ENCODE data around the gene HOXC12.

HOXC12 gene

DNA sequence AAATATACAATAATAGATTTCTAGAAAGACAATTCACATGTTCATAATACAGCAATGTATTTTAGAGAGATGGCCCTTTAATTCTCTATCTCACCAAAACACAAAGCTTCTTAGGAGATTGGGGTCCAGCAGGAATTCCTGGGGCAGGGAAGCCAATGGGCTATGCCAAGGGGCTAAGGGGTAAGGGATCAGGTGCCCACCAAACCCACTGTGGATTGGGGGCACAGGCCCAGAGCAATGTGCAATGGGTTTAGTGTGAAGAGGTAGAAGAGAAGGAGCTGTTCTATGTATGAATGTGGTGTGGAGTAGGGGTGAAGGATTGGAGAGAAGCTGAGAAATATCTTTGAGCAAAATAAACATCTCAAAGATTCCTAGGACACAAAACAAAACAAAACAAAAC lies 13.5 kb upstream of the HOXC12 start:
- no peak for DNase-seq (ENCODE audit: low spot score)

DNA sequence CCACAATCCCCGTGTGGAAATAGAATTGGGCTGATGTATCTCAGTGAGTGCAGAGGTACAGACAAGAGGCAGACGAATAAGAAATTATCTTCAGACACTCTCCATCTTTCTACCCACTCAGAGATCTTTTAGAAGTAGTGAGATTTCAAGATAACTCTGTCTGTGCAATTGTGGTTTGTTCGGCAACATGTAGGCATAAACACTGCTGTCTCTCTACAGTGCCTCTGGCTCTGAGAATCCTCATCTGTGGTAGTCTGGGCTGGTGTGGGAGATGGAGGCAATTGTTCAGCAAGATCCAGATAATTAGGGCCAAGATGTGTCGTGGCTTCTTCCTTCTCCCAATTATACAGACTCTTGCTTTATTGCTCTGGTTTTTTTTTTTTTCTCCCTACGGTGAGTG lies 13.0 kb upstream of the HOXC12 start:
- no peak for DNase-seq (ENCODE audit: low spot score)

DNA sequence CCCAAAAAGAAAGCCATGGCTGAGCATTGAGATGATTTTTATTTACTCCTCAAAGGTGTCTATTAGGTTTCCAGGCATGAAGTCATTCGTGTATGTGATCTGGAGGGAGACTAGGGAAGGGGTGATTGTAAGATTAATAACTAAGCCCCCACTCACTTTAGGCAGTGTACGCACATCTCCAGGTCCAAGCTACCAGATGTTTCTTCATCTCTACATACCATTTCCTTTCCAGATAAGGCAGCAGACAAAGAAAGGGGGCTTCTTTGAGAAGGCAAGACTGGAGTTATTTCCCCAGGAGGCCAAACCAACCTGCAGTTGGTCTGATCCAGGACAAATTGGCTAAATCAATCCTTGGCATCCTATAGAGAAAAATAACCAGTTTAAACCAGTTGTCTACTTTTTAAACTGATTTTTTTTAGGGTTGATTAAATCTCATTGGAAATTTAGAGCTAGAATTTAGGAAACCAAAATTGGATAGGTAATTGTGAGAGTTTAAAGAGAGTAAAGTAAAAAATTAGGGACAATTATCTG lies 12.2 kb upstream of the HOXC12 start:
- no peak for DNase-seq (ENCODE audit: low spot score)

DNA sequence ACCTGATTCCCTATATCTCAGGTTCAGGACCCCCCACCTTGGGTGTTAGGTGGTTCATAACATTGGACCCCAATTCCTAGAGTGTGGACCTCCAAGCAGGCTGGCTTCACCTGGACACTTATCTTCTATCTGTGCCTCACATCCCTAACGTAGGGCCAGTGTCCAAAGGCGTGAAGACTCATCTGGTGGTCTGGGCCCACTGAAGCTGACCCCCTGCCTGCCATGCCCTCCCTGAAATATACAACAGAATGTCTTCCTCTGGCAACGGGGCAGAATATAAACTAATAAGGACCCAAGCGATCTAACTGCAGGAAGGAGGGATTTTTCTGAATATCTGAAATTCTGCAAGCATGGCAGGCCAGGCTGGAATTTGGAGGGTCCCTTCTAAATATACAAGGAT lies 10.5 kb upstream of the HOXC12 start:
- no peak for DNase-seq (ENCODE audit: low spot score)

DNA sequence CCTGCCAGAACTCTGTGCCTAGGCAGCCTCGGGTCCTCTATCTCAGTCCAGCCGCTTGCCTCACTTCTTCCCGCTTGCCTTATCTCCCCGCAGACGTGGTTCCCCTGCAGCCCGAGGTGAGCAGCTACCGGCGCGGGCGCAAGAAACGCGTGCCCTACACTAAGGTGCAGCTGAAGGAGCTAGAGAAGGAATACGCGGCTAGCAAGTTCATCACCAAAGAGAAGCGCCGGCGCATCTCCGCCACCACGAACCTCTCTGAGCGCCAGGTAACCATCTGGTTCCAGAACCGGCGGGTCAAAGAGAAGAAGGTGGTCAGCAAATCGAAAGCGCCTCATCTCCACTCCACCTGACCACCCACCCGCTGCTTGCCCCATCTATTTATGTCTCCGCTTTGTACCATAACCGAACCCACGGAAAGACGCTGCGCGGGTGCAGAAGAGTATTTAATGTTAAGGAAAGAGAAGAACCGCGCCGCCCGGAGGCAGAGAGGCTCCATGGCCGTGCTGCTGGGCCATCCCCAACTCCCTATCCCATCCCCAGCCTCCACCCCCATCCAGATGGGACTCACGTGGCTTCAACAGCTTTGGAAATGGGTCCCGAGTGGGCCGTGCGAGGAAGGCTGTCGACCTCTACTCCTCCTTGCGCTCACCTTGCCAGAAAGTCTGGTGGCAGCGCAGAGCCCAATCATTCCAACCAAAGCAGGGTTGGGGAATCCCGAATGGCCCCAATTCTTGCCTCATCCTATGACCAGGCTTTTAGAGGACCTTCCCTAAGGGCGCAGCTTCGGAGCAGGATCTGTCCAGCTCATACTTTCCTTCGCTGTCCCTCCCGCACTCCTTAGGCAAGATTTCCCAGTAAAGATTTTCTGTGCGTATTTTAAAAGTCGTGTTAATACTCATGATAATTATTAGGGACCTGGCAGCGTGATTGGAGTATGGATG lies 9.5 kb upstream of the HOXC12 start:
- no peak for DNase-seq (ENCODE audit: low spot score)

DNA sequence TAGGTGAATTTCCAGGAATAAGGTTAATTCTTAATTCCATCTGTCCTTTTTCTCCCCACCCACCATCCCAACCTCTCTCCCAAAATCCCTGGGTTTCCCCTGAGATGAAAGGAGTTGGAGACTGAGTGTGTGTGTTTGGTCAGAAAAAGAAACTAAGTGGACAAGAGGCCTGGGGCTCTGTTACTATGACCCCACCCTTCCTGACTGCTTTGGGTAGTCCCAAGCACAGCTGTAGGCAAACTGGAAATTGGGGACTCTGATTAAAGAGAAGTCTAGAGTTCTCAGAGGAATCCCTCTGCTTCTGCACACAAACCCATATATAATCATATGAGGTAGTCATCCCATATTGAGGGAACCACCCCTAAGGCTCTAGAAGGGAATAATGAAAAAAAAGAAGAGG lies 7.0 kb upstream of the HOXC12 start:
- no peak for DNase-seq (ENCODE audit: low spot score)

DNA sequence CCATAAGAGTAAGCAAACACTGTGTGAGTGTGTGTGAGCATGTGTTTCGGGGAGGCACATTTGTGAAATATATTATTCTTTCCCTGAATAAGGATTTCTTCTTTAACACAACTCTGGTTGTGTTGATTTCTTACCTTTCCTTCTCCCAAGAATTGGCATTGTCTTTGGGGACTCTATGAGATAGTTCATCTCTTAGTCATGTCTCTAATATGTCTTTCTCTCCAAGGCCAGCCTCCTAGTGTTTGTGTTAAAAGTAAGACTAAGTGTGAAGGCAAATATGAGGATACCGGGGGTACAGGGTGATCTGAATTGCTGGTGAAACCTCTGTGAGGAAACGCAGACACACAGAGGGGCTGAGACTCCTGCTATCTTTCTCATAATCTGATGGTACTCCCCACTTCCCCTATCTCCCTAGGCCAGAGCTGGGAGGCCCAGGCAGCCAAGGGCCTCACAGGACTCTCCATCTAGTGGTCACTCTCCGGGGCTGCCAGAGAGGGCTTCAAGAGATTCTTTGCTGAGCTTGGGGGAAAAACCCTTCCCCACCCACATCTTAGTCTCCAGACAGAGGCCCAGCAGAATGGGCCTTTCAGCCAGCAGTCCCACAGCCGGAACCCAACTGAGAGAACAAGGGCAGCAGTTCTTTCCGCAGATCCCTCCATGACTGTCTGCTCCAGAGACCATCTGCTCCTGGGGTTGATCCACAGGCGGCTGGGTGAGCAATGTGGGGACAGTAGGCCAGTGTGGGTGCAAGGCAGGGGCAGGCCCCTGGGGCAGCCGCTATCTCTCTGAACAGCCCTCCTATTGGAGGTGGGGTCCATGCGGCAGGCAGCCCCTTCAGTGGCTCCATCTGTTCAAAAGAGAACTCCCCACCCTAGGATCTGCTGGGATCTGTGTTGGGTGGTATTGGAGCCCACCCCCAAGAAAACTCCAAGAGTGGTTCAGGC lies 5.8 kb upstream of the HOXC12 start:
- no peak for DNase-seq (ENCODE audit: low spot score)

DNA sequence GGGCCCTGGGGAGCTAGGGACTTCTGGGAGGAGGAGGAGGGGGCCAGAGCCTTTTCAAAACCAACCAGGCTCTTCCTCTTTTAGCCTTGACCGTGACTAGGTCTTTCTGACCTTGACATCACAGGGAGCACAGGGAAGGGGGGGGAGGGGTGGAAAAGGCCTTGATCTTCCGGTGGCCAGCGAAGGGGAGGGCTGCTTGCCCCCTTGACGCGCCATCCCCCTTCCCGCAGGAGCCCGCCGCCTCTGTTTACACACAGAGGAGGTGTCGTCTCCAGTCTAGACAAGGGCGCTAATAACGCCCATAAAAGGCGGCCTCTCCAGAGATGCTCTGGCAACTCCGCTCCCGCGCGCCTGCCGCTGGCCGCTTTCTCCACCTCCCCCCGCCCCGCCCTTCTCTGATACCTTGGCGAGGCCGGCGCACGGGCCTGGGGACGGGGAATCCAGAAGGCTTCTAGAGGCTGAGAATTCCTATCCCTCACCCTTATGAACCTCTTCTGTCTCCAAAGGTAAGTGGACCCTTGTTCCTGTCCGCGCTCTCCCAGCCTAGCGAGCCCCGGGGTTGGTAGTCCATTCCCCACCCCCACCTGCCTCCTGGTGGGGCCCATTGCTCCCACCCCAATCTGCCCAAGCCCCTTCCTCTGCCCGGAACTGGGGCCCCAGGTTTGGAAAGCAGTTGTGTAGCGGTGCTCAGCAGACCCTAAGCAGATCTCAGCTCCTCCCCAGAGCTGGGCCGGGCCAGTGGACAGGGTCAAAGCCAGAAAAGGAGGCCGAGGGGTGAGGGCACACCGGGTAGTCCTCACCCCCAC lies 4.9 kb upstream of the HOXC12 start:
- no peak for DNase-seq (ENCODE audit: low spot score)

DNA sequence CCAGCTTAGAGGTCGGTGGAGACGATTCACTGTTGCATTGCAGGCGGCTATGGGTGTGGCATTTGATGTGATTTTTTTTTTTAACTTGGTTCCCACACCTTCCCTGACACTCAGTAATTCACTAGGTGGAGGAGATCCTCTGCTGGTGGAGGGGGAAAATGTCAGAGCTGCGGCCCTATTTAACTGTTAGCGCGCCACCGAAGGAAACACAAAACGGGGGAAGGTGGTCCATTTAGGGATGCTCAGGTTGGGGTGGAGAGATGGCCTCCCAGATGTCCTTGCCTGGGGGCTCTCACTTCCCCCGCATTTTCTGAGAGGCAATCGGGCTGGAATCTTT lies 4.3 kb upstream of the HOXC12 start:
- no peak for DNase-seq (ENCODE audit: low spot score)

DNA sequence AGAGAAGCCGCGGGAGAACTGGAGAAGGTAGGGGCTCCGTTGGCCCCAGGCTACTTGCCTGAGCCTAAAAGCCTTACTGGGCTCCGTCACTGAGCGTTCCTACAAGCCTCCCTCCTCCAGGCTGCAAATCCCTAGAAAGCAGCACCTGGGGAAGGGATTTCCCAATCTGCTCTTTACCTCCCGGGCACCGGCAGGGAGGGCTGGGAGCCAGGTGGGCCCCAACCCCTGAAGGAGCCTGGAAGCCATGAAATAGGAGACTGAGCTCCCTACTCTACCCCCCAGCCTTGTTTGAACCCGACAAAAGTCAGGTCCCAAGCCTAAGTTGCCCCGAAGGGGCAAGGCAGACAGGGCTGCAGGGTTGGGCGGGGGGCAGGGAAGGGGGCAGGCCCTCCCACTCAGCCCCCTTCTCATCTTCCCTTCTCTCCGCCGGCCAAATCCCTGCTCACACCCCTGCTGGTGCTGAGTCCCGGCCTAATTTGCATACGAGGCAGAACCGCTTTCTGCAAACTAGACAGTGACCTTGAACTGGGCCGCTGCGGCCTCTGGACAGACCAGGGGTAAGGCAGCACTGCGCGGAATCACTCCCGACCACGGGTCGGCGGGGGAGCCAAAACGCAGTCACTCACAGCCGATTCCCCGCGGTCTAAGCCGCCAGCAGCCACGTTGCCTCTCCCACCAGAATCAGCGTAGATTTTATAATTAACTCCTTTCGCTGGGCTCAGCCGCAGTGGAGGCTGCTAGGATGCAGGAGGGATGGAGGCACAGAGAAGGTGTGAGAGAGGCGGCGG lies 3.7 kb upstream of the HOXC12 start:
- no peak for DNase-seq (ENCODE audit: low spot score)

DNA sequence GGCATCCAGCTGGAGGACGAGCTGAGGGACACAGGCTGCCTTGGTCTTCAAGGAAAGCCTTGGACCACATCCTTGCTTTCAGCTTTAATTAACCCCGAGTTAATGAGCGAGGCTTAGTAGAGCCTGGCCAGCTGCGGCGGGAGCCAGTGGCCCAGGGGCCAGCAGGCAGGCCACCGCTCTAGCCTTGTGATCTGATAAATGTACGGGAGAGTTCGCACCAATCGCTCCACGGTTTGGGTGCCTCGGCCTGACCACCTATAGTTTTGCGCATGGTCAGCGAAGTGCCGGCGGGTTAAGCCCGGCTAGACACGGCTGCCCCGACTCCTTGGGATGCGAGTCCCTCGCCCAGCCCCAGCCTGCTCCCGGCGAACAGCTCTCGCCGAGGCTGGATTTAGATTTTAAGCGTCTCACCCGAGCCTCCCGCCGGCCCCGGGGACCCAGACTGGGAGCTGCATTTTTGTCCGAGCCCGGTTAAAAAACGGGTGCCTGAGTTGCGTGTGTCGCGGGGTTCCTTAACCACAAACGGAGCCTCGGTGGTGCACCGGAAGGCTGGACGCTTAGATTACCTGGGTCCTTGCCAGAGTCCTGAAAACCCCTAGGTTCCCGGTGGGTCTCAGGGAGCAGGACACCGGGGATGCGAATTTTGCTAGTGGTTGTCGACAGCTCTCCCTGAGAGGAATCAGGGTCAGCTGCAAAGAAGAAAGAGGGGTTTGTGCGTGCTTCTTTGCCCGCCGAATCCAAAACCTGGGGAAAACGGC lies 2.9 kb upstream of the HOXC12 start:
- DNase-seq (ENCODE audit: low spot score), result peak; percentile 25

DNA sequence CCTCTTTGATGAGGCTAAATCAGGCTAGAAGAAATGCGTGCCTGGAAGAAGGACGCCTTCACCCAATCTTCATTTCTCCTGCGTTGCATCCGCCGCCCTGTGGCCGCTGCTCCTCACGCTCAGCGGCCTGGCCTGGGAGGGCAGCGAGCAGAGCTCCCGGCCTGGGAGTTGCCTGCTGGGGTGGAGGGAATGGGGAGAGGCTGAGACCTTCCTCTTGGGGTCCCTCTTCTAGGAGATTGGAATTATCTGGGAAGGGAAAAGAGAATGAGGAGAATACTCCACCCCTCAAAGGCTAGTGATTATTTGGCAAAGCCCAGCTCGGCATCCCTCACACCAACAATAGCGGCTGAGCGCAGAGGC lies 2.4 kb upstream of the HOXC12 start:
- peak; percentile 52 for DNase-seq (ENCODE audit: low spot score)

DNA sequence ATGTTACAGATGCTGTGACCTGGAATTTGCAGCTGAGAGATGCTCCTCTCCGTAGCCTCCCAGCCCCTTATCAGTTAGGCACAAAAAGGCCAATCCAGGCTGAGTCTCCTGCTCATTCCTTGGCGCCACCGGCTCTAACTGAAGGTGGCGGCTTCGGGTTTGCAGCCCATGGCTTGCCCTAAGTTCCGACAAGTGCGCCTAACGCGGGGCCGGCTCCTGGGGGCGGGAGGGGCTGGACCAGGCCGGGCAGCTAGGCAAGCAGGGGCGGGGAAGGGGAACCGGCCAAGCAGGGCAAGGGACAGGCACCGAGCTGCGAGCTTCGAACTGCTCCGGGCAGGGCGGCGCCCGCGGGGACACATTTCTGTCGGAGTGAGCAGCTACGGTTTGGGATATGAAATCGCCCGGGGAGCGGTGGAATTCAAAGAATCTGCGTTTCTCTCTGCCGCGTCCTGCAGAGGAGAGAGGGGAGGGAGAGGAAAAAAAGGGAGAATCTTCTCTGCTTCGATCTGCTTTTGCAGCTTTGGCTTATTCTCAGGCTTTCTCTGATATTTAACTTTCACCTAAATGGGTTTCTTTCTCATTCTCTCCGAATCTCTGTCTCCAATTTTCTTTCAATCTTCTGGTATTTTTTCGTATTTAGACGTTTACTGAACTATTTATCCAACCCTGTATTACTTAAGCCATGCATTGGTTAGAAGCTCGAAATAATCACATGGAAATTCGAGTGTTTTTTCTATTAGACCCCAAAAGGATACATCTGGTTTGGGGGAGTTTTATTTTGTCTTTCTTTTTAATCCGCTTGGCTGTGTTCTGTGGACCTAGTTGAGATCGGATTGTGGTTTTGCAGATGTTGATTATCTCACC lies 1.6 kb upstream of the HOXC12 start:
- no peak for DNase-seq (ENCODE audit: low spot score)

DNA sequence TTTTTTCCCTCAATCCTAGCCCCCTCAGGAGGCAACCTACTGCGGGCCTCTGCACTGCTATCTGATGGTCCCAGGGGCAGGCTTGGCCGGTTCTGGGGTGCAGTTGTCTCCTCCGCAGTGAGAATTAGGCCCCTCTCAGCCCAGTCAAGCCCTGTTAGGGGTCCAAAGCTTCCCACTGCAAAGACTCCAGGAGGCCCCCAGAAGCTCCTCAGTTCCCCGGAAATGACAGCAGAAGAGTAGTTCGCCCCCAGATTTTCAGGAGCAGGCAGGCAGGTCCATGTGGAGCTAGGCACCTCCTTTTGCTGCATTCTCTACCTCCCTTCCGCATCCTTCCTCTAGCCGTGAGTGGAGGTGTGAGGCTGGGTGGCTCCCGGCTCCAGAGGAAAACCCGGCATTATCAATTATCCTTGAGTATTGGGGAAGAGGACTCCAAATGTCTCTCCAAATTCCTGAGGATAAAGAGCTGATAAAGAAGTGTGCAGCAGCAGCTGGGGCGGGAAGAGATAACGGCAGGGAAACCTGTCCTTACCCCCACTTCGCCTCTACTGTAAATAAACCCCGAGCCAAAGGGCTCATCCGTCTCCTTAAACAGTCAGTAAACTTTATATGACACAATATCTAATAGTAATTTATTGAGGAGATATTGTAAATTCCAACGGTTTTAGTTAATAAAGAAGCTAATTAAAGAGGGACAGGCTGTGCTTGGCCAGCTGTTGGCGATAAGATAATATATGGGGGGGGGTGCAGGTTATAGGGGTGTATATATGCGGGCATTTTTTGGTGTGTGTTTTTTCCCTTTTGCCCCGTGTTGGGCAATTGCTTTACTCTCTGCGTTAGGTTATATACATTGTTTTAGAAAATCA lies 641 bp upstream of the HOXC12 start:
- no peak for DNase-seq (ENCODE audit: low spot score)

DNA sequence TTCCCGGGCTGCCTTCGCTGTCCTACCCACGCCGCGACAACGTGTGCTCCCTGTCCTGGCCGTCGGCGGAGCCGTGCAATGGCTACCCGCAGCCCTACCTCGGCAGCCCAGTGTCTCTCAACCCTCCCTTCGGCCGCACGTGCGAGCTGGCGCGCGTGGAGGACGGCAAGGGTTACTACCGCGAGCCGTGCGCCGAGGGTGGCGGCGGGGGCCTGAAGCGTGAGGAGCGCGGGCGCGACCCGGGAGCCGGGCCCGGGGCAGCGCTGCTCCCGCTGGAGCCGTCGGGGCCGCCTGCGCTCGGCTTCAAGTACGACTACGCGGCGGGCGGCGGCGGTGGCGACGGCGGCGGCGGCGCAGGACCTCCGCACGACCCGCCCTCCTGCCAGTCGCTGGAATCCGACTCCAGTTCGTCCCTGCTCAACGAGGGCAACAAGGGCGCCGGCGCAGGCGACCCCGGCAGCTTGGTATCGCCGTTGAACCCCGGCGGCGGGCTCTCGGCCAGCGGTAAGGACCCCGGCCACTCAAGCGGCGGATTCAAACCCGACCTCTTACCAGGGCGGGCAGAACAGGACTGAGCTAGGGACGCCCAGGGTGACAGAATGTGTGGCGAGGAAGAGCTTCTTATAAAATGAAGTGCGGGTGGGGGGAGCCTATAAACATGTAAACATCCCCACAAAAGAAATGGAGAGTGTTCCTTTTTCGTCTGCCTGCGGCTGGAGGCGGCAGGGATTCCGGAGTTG lies 503 bp downstream of the HOXC12 start:
- DNase-seq (ENCODE audit: low spot score), result peak; percentile 60

DNA sequence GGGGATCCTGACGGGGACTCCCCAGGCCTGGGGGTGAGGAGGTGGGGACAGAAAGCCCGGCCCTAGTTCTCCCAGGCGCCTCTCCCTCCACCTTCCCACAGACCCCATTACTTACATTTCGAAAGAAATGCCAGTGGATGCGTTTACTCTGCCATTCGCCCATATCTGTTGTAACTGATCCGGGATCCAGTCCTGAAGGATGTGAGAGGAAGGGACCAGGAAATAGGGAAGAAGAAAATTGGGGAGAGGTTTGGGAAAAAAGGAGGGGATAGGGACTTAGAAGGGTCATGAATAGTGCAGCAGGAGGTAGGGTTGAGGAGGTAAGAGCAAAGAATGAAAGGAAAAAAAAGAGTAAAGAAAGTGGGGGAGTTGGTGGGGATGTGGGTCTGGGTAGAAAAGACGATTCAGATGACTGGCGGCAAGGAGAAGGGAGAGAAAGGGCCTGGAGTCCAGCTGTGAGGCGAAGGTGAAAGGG lies 1.1 kb downstream of the HOXC12 start:
- DNase-seq (ENCODE audit: low spot score), result no peak

DNA sequence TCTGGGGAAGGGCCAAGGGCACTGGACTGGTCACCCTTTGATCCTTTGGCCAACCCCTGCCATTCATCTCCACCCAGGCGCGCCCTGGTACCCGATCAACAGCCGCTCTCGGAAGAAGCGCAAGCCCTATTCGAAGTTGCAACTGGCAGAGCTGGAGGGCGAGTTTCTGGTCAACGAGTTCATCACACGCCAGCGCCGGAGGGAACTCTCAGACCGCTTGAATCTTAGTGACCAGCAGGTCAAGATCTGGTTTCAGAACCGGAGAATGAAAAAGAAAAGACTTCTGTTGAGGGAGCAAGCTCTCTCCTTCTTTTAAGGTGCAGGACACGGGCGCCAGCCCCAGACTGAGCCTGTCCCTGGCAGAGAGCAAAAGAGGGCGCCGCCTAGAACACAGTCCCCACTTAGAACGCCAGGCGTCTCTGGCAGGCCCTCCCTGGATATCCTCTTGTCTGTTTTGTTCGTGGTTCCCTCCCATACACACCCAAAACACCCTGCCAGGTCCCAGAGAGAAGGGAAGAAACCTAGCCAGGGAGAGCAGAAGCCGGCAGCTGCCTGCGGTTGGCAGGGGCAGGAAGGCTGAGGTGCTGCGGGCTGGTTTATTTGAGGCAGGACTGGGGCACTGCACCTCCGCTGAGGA lies 1.7 kb downstream of the HOXC12 start:
- DNase-seq (ENCODE audit: low spot score), result no peak
